HEK293 (cell line): Measurements from ENCODE around the gene MSI2.

Experiments used
- BCL11B ChIP-seq: fragments of 450-650 bp; formaldehyde crosslinking; IDR thresholded peaks from 2 replicates; pipeline ENCODE4 v1.5.1; 2016; ENCODE audit warnings: low read depth, missing biosample characterization, missing genetic modification characterization
- GLI4 ChIP-seq: fragments of 450-650 bp; formaldehyde crosslinking; IDR thresholded peaks from 2 replicates; pipeline ENCODE4 v1.5.1; 2016; ENCODE audit warnings: missing biosample characterization, missing genetic modification characterization
- KLF9 ChIP-seq: fragments of 450-650 bp; formaldehyde crosslinking; IDR thresholded peaks from 2 replicates; pipeline ENCODE4 v1.5.1; 2016; ENCODE audit warnings: missing biosample characterization, missing genetic modification characterization, low read depth
- MYNN ChIP-seq: fragments of 450-650 bp; formaldehyde crosslinking; IDR thresholded peaks from 2 replicates; pipeline ENCODE4 v1.5.1; 2016; ENCODE audit warnings: missing biosample characterization, missing genetic modification characterization, borderline replicate concordance
- MZF1 ChIP-seq: fragments of 450-650 bp; formaldehyde crosslinking; IDR thresholded peaks from 2 replicates; pipeline ENCODE4 v1.5.1; 2017; ENCODE audit warnings: missing biosample characterization, missing genetic modification characterization, borderline replicate concordance
- OSR2 ChIP-seq: fragments of 450-650 bp; formaldehyde crosslinking; IDR thresholded peaks from 2 replicates; pipeline ENCODE4 v1.5.1; 2016; ENCODE audit warnings: missing biosample characterization, missing genetic modification characterization
- SALL2 ChIP-seq: fragments of 450-650 bp; formaldehyde crosslinking; IDR thresholded peaks from 2 replicates; pipeline ENCODE4 v1.5.0; 2017; ENCODE audit warnings: missing biosample characterization, mild to moderate bottlenecking, missing genetic modification characterization, borderline replicate concordance
- SCRT2 ChIP-seq: fragments of 450-650 bp; formaldehyde crosslinking; IDR thresholded peaks from 2 replicates; pipeline ENCODE4 v1.5.1; 2016; ENCODE audit warnings: missing biosample characterization, missing genetic modification characterization
- ZNF175 ChIP-seq: fragments of 450-650 bp; formaldehyde crosslinking; IDR thresholded peaks from 2 replicates; pipeline ENCODE4 v1.5.1; 2016; ENCODE audit warnings: missing biosample characterization, missing genetic modification characterization
- ZNF266 ChIP-seq: fragments of 450-650 bp; formaldehyde crosslinking; IDR thresholded peaks from 2 replicates; pipeline ENCODE4 v1.5.1; 2016; ENCODE audit warnings: missing biosample characterization, missing genetic modification characterization, low read depth
- ZNF354C ChIP-seq: fragments of 450-650 bp; formaldehyde crosslinking; IDR thresholded peaks from 2 replicates; pipeline ENCODE4 v1.5.1; 2016; ENCODE audit warnings: missing biosample characterization, missing genetic modification characterization, low read depth, borderline replicate concordance
- ZNF449 ChIP-seq: fragments of 450-650 bp; formaldehyde crosslinking; IDR thresholded peaks from 2 replicates; pipeline ENCODE4 v1.5.1; 2017; ENCODE audit warnings: missing biosample characterization, mild to moderate bottlenecking, missing genetic modification characterization, moderate library complexity
- ZNF521 ChIP-seq: fragments of 450-650 bp; formaldehyde crosslinking; IDR thresholded peaks from 2 replicates; pipeline ENCODE4 v1.5.1; 2017; ENCODE audit warnings: missing biosample characterization, mild to moderate bottlenecking, missing genetic modification characterization
- ZNF571 ChIP-seq: fragments of 450-650 bp; formaldehyde crosslinking; IDR thresholded peaks from 2 replicates; pipeline ENCODE4 v1.5.0; 2017; ENCODE audit warnings: missing biosample characterization, missing genetic modification characterization
- ZNF623 ChIP-seq: fragments of 450-650 bp; formaldehyde crosslinking; IDR thresholded peaks from 2 replicates; pipeline ENCODE4 v1.5.1; 2016; ENCODE audit warnings: missing biosample characterization, missing genetic modification characterization
- ZNF626 ChIP-seq: fragments of 450-650 bp; sonication (Bioruptor Pico); formaldehyde crosslinking; IDR thresholded peaks from 2 replicates; pipeline ENCODE4 v1.5.1; 2018; ENCODE audit warnings: missing biosample characterization, missing genetic modification characterization, inconsistent platforms
- ZNF785 ChIP-seq: fragments of 450-650 bp; formaldehyde crosslinking; IDR thresholded peaks from 2 replicates; pipeline ENCODE4 v1.5.1; 2016; ENCODE audit warnings: missing biosample characterization, missing genetic modification characterization
- ZNF792 ChIP-seq: fragments of 450-650 bp; formaldehyde crosslinking; IDR thresholded peaks from 2 replicates; pipeline ENCODE4 v1.5.1; 2016; ENCODE audit warnings: missing biosample characterization, missing genetic modification characterization
- ZNF830 ChIP-seq: fragments of 450-650 bp; IDR thresholded peaks from 2 replicates; pipeline ENCODE4 v1.5.0; 2018; ENCODE audit warnings: missing biosample characterization, missing genetic modification characterization, low read depth, mild to moderate bottlenecking, moderate library complexity
- TF ChIP-seq, protein P1 (sequence below): fragments of 450-650 bp; formaldehyde crosslinking; IDR thresholded peaks from 2 replicates; pipeline ENCODE4 v1.5.0; 2017; ENCODE audit warnings: missing biosample characterization, missing genetic modification characterization, borderline replicate concordance
- TF ChIP-seq, protein P2 (sequence below): fragments of 450-650 bp; formaldehyde crosslinking; IDR thresholded peaks from 2 replicates; pipeline ENCODE4 v1.5.1; 2016; ENCODE audit warnings: missing biosample characterization, missing genetic modification characterization
- TF ChIP-seq, protein P3 (sequence below): IDR thresholded peaks from 2 replicates; pipeline ENCODE4 v1.6.1; 2011; ENCODE audit warnings: mild to moderate bottlenecking, low read depth, low read length, borderline replicate concordance
- TF ChIP-seq, protein P4 (sequence below): fragments of 450-650 bp; formaldehyde crosslinking; IDR thresholded peaks from 2 replicates; pipeline ENCODE4 v1.5.1; 2017; ENCODE audit warnings: missing biosample characterization, missing genetic modification characterization
- TF ChIP-seq, protein P5 (sequence below): fragments of 450-650 bp; formaldehyde crosslinking; IDR thresholded peaks from 2 replicates; pipeline ENCODE4 v1.5.1; 2016; ENCODE audit warnings: missing biosample characterization, missing genetic modification characterization
- TF ChIP-seq, protein P6 (sequence below): fragments of 450-650 bp; IDR thresholded peaks from 2 replicates; pipeline ENCODE4 v1.5.1; 2018; ENCODE audit warnings: missing biosample characterization, mild to moderate bottlenecking, missing genetic modification characterization

Gene MSI2

DNA sequence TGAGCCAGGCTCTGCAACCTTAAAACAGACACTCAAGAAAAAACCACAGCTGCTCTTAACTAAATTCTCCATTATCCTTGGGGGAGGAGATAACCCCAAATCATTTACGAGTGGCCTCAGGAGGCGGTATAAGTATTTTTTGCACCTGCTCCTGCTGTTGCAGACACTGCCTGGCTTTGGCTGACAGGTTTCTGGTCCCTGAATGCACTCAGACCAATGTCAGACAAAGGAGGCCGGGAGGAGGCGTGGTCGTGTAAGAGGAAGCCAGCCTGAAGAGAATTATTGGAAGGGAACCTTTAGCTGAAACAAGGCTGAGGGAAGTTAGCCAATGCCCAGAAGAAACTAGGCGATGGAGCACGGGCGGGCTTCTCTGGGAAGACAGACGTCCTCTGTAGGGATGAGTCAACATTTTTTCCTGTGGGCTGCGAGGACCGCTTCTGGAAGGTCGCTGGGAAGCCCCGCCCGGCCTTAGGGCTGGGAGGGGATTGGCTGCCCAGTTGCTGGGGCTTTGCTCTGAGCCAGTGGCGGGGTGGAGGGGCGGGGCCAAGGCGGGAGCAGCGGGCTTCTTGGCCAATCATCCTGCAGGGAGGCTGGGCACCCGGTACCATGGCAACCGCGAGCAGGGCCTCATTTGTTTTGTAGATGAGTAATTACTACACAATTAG, 406.5 kb downstream of the MSI2 start (continued):
- TF ChIP-seq, protein P1, sequence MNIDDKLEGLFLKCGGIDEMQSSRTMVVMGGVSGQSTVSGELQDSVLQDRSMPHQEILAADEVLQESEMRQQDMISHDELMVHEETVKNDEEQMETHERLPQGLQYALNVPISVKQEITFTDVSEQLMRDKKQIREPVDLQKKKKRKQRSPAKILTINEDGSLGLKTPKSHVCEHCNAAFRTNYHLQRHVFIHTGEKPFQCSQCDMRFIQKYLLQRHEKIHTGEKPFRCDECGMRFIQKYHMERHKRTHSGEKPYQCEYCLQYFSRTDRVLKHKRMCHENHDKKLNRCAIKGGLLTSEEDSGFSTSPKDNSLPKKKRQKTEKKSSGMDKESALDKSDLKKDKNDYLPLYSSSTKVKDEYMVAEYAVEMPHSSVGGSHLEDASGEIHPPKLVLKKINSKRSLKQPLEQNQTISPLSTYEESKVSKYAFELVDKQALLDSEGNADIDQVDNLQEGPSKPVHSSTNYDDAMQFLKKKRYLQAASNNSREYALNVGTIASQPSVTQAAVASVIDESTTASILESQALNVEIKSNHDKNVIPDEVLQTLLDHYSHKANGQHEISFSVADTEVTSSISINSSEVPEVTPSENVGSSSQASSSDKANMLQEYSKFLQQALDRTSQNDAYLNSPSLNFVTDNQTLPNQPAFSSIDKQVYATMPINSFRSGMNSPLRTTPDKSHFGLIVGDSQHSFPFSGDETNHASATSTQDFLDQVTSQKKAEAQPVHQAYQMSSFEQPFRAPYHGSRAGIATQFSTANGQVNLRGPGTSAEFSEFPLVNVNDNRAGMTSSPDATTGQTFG (tag by site-specific recombination): no peak
- TF ChIP-seq ZNF266 (tag by site-specific recombination) (no peak), ZNF175 (tag by site-specific recombination) (no peak), ZNF830 (tag by site-specific recombination) (no peak), ZNF626 (tag by site-specific recombination) (no peak), BCL11B (no peak), MZF1 (no peak), ZNF623 (tag by site-specific recombination) (no peak), ZNF571 (tag by site-specific recombination) (no peak), OSR2 (tag by site-specific recombination) (peak; percentile 33; the same call in 1 of the 2 replicates), MYNN (tag by site-specific recombination) (no peak), SALL2 (tag by site-specific recombination) (no peak), ZNF354C (tag by site-specific recombination) (no peak), ZNF449 (tag by site-specific recombination) (no peak), ZNF785 (tag by site-specific recombination) (no peak), ZNF792 (tag by site-specific recombination) (no peak), KLF9 (tag by site-specific recombination) (peak; percentile 40; the same call in 1 of the 2 replicates), ZNF521 (tag by site-specific recombination) (no peak), GLI4 (tag by site-specific recombination) (no peak), SCRT2 (tag by site-specific recombination) (no peak)
- TF ChIP-seq, protein P2, sequence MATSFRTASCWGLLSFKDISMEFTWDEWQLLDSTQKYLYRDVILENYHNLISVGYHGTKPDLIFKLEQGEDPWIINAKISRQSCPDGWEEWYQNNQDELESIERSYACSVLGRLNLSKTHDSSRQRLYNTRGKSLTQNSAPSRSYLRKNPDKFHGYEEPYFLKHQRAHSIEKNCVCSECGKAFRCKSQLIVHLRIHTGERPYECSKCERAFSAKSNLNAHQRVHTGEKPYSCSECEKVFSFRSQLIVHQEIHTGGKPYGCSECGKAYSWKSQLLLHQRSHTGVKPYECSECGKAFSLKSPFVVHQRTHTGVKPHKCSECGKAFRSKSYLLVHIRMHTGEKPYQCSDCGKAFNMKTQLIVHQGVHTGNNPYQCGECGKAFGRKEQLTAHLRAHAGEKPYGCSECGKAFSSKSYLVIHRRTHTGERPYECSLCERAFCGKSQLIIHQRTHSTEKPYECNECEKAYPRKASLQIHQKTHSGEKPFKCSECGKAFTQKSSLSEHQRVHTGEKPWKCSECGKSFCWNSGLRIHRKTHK (tag by site-specific recombination): no peak
- TF ChIP-seq, protein P3, sequence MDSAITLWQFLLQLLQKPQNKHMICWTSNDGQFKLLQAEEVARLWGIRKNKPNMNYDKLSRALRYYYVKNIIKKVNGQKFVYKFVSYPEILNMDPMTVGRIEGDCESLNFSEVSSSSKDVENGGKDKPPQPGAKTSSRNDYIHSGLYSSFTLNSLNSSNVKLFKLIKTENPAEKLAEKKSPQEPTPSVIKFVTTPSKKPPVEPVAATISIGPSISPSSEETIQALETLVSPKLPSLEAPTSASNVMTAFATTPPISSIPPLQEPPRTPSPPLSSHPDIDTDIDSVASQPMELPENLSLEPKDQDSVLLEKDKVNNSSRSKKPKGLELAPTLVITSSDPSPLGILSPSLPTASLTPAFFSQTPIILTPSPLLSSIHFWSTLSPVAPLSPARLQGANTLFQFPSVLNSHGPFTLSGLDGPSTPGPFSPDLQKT: no peak
- TF ChIP-seq, protein P4, sequence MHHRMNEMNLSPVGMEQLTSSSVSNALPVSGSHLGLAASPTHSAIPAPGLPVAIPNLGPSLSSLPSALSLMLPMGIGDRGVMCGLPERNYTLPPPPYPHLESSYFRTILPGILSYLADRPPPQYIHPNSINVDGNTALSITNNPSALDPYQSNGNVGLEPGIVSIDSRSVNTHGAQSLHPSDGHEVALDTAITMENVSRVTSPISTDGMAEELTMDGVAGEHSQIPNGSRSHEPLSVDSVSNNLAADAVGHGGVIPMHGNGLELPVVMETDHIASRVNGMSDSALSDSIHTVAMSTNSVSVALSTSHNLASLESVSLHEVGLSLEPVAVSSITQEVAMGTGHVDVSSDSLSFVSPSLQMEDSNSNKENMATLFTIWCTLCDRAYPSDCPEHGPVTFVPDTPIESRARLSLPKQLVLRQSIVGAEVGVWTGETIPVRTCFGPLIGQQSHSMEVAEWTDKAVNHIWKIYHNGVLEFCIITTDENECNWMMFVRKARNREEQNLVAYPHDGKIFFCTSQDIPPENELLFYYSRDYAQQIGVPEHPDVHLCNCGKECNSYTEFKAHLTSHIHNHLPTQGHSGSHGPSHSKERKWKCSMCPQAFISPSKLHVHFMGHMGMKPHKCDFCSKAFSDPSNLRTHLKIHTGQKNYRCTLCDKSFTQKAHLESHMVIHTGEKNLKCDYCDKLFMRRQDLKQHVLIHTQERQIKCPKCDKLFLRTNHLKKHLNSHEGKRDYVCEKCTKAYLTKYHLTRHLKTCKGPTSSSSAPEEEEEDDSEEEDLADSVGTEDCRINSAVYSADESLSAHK (tag by site-specific recombination): no peak
- TF ChIP-seq, protein P5, sequence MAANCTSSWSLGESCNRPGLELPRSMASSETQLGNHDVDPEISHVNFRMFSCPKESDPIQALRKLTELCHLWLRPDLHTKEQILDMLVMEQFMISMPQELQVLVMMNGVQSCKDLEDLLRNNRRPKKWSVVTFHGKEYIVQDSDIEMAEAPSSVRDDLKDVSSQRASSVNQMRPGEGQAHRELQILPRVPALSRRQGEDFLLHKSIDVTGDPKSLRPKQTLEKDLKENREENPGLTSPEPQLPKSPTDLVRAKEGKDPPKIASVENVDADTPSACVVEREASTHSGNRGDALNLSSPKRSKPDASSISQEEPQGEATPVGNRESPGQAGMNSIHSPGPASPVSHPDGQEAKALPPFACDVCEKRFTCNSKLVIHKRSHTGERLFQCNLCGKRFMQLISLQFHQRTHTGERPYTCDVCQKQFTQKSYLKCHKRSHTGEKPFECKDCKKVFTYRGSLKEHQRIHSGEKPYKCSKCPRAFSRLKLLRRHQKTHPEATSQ: no peak
- TF ChIP-seq, protein P6, sequence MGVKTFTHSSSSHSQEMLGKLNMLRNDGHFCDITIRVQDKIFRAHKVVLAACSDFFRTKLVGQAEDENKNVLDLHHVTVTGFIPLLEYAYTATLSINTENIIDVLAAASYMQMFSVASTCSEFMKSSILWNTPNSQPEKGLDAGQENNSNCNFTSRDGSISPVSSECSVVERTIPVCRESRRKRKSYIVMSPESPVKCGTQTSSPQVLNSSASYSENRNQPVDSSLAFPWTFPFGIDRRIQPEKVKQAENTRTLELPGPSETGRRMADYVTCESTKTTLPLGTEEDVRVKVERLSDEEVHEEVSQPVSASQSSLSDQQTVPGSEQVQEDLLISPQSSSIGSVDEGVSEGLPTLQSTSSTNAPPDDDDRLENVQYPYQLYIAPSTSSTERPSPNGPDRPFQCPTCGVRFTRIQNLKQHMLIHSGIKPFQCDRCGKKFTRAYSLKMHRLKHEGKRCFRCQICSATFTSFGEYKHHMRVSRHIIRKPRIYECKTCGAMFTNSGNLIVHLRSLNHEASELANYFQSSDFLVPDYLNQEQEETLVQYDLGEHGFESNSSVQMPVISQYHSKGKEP (tag by site-specific recombination): no peak
